Measurements from ENCODE around the gene RABL6.
"Not testable (repeated sequence)": the region's sequence is repeated elsewhere in the genome, so short reads cannot be mapped to it uniquely, and the experiment has no call there.

RABL6 gene

GRCh38 chr9:136775191-136775590 is 32.6 kb upstream of the RABL6 start:
- no peak for DNase-seq (ENCODE audit: low read depth)

DNA sequence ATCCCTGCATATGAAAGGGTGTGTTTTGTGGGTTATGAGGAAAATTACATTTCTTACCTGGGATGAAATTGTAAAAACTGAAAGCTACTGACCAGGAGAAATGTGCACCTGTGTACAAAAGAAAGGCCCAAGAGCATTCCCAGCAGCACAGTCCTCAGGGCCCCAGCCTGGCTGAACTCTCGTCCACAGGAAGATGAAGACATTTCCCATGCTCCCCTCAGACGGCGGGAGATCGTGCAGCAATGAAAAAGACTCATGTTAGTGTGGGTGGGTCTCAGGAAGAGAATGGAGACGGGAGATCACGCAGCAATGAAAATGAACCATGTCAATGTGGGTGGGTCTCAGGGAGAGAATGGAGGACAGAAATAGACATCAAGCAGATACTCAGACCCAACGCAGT is 30.8 kb upstream of the RABL6 start:
- DNase-seq (ENCODE audit: low read depth): no peak

DNA sequence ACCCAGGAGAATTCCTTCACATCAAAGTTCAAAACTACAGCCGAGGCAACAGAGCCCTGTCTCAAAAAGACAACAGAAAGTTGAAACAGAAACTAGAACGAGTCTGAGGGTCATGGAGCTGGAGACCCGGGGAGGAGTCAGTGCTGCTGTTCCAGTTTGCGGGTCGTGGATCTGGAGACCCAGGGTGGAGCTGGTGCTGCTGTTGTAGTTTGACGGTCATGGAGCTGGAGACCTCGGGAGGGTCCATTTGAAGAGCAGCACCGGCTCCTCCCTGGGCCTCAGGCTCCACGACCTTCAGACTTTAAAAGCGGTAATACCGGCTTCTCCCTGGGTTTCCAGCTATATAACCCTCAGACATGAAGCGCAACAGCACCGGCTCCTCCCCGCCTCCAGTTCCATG is 30.4 kb upstream of the RABL6 start:
- no peak for DNase-seq (ENCODE audit: low read depth)

- DNase-seq (ENCODE audit: low read depth): no peak
Observed at GRCh38 chr9:136779808-136780207, 27.9 kb upstream of the RABL6 start.

- no peak for DNase-seq (ENCODE audit: low read depth)
Observed at GRCh38 chr9:136782452-136782851, 25.3 kb upstream of the RABL6 start.

DNA sequence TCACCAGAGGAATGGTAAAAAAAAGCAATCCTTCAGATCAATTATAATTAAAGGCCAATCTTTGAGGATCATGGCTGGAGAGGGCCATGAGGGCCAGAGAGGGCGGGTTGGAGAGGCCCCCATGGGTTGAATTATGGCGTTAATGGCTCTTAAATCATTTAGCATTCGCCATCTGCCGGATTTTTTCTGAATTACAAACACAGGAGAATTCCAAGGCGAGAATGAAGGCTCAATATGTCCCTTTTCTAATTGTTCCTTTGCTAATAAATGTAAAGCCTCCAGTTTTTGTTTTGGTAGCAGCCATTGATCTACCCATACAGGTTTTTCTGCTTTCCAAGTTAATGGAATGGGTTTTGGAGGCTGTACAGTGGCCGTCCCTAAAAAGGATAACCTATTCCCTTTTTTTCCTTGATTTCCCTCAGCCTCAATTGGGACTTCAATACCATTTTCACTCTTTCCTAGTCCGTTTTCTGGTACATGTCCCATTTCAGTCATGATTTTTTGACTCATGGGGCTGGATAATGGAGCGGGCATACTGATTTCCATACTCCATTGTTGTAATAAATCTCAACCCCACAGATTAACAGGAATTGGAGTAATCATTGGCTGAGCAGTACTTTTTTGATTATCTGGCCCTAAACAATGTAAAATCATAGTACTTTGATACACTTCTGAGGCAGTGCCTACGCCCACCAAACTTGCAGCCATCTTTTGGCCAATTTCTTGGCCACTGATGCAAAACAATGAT is 23.3 kb upstream of the RABL6 start:
- DNase-seq (ENCODE audit: low read depth): no peak

GRCh38 chr9:136784997-136785361 is 22.8 kb upstream of the RABL6 start:
- no peak for DNase-seq (ENCODE audit: low read depth)

GRCh38 chr9:136785565-136786355 is 22.0 kb upstream of the RABL6 start:
- DNase-seq (ENCODE audit: low read depth): not testable (repeated sequence)

DNA sequence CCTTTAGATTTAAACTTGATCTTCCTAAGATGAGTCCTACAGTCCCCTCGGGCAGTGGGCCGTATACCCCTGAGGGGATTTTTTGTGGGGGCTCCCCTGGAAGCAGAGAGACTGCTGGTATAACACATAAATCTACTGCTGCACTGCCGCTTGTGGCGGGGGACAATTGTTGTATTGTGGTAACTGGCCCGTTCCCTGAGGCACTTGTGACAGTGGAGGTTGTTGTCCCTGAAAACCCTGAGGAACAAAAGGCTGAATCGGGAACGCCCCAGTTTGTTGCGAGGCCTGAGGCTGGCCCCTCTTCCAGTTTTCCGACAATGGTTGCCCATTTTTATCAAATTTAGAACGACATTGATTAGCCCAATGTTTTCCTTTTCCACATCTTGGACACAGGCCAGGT is 21.3 kb upstream of the RABL6 start:
- no peak for DNase-seq (ENCODE audit: low read depth)

- not testable (repeated sequence) for DNase-seq (ENCODE audit: low read depth)
Observed at GRCh38 chr9:136786983-136787382, 20.8 kb upstream of the RABL6 start.

- DNase-seq (ENCODE audit: low read depth): peak; percentile 58
Observed at GRCh38 chr9:136787690-136788400, 19.9 kb upstream of the RABL6 start.

- DNase-seq (ENCODE audit: low read depth): not testable (repeated sequence)
Observed at GRCh38 chr9:136788644-136789522, 18.9 kb upstream of the RABL6 start.

DNA sequence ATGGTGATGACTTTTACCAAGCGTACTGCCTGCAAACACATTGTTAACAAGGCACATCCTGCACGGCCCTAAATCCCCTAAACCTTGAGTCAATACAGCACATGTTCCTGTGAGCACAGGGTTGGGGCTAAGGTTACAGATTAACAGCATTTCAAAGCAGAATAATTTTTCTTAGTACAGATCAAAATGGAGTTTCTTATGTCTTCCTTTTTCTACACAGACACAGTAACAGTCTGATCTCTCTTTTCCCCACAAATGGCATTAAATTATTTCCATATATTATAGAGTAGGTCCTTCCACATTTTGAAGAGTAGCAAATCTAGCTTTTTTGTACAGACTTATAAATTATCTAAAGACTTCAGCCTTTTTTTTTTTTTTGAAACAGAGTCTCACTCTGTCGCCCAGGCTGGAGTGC is 18.2 kb upstream of the RABL6 start:
- no peak for DNase-seq (ENCODE audit: low read depth)

DNA sequence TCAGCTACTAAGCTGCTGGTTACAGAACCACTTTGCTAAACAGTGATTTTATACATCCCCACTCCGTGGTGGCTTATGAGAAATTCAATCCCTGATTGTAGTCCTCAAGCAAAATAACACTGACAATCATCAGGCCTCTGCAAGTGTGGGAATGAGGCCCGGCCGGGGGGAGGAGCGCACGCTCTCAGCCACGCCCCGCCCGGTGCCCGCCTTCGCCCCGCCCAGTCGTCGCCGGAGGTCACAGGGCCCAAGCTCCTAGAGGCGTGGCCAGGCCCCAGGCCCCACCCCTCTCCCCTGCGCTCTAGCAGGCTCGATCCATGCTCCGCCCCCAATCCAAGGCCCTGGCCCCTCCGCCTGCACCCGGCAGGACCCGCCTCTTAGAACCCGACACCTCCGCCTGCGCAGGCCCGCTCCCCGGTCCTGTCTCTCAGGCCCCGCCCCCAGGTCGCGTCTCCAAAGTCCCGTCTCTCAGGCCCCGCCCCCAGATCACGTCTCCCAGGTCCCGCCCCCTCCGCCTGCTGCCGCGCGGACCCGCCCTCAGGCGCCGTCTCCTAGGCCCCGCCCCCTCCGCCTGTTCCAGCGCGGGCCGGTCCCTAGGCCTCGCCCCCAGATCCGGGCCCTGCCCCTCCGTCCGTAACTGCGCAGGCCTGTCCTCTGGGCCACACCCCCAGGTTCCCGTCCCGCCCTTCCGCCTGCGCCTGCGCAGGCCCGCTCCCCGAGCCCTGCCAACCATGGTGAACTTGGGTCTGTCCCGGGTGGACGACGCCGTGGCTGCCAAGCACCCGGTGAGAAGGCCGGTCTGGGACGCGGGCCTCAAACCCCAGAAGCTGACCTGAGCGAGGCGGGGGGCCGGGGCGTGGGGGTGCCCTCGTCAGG is 16.9 kb upstream of the RABL6 start, which contains the start of gene TMEM141:
TSS of gene TMEM141 (plus strand) at position 705 of the 876 bp plus-strand sequence. CDS start at position 732, 27 bp downstream.
- DNase-seq (ENCODE audit: low read depth): peak; percentile 99

- peak; percentile 35 for DNase-seq (ENCODE audit: low read depth)
Observed at GRCh38 chr9:136791516-136792276, 16.1 kb upstream of the RABL6 start.

DNA sequence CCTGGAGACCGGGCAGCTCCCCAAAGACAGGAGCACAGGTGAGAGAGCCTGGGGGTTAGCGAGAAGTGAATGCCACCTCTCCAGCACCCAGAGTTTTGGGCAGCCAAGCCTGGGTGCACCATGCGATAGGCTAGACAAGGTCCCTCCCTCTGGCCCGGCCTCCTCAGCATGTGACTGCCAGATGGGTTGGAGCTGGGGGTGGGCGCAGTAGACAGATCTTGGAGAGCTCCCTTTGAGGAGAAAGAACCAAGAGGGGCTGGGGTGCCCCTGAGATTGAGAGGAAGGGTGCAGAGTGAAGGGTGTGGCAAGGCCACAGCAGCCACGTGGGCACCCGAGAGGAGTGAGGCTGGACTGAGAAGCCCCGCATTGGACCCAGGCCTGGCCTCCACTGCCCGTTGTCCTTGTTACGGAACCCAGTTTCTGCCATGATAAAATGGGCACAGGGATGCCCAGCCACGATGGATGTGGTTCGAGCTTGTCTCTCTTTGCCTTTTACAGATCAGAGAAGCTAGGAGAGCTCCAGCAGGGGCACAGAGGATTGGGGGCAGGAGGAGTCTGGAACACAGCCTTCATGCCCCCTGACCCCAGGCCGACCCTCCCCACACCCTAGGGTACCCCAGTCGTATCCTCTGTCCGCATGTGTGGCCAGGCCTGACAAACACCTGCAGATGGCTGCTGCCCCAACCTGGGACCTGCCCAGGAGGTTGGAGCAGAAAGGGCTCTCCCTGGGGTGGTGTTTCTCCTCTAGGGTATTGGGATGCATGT is 15.2 kb upstream of the RABL6 start:
- DNase-seq (ENCODE audit: low read depth): no peak

DNA sequence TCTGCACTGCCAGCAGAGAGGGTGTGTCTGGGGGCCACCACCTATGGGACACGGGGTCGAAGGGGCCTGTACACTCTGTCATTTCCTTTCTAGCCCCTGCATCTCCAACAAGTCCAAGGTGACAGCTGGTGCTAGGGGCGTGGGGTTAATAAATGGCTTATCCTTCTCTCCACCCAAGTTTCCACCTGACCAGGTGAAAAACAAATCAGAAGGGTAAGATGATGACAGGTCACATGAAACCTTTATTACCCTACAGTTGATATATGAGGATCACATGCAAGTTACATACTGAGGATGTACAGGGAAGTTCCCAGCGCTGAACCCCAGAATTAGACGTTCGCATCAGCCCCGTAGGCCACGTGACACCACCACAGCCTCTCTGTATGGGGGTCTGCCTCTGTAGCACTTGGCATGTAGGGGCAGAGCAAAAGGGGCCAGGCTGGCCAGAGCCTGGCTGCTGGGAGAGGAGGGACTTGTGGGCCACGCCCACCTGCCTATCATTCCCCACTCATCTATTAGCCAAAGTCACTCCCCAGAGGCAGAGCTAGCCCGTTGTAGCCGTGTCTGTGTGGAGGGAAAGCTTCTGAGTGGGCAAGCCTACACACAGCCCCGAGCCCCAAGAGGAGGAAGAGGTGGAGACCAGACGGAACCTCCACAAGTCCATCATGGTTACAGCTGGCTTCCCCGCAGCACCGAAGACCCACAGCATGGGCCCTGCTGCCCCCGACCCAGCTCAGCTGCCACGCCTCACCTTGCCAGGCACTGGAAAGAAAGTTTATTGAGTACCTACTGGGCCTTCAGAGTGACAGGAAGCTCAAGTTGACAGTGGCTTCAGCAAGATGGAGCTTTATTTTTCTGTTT is 14.4 kb upstream of the RABL6 start:
- no peak for DNase-seq (ENCODE audit: low read depth)

Data from stimulated activated CD8-positive, alpha-beta memory T cell treated with anti-CD3 and anti-CD28 coated beads, Interleukin-12 subunit alpha, Interleukin-12 subunit beta, amount 100 ng/mL, for 1 hour (primary cell).